GM23338 (cell line): ENCODE data around the gene FANCC. TPM values are rescaled to one million over a fixed set of nuclear protein-coding genes. Genes with fewer than 3 reads are reported as not detected.

Experiments
- ATAC-seq: fragments of 200-7000 bp; cut with Tn5 transposase; 3 replicates; pipeline ENCODE4 v1.9.1; 2020
- DNase-seq: peaks from one replicate; pipeline ENCODE4 v3.0.0-alpha.2; 2015; ENCODE audit warnings: low spot score
- H2AFZ ChIP-seq: fragments of 200-600 bp; sonication (generic); 2 replicates; pipeline ENCODE4 v1.8.0; 2016; ENCODE audit warnings: antibody characterized with exemption, mild to moderate bottlenecking, moderate library complexity
- H3F3A ChIP-seq: fragments of 200-600 bp; sonication (generic); replicated peaks from 2 replicates; pipeline ENCODE4 v1.8.0; 2017; ENCODE audit warnings: antibody characterized with exemption, mixed run types, low read depth
- H3K27ac ChIP-seq: fragments of 200-600 bp; sonication (generic); 2 replicates; pipeline ENCODE4 v1.6.1; 2016; ENCODE audit warnings: low read depth
- H3K27me3 ChIP-seq: fragments of 200-600 bp; sonication (generic); 2 replicates; pipeline ENCODE4 v1.8.0; 2016; ENCODE audit warnings: mild to moderate bottlenecking, mixed run types, moderate library complexity; ENCODE audit not compliant: insufficient read depth
- H3K36me3 ChIP-seq: fragments of 200-600 bp; sonication (generic); 2 replicates; pipeline ENCODE4 v1.8.0; 2016; ENCODE audit warnings: mild to moderate bottlenecking; ENCODE audit not compliant: insufficient read depth
- H3K4me1 ChIP-seq: fragments of 200-600 bp; sonication (generic); 2 replicates; pipeline ENCODE4 v1.8.0; 2016; ENCODE audit warnings: mild to moderate bottlenecking, moderate library complexity; ENCODE audit not compliant: insufficient read depth
- H3K4me2 ChIP-seq: fragments of 200-600 bp; sonication (generic); 2 replicates; pipeline ENCODE4 v1.7.1; 2017; ENCODE audit warnings: mixed run types
- H3K4me3 ChIP-seq: fragments of 200-600 bp; sonication (generic); 2 replicates; pipeline ENCODE4 v1.6.1; 2016; ENCODE audit warnings: mixed run types
- H3K79me2 ChIP-seq: fragments of 200-600 bp; sonication (generic); replicated peaks from 2 replicates; pipeline ENCODE4 v1.8.0; 2017; ENCODE audit warnings: mild to moderate bottlenecking; ENCODE audit not compliant: insufficient read depth
- H3K9me2 ChIP-seq: fragments of 200-600 bp; sonication (generic); 2 replicates; pipeline ENCODE4 v1.8.0; 2017; ENCODE audit not compliant: insufficient read depth
- H4K20me1 ChIP-seq: fragments of 200-600 bp; sonication (generic); replicated peaks from 2 replicates; pipeline ENCODE4 v1.8.0; 2017; ENCODE audit warnings: mild to moderate bottlenecking; ENCODE audit not compliant: insufficient read depth
- H3K27ac Mint-ChIP-seq: 2 replicates; pipeline ENCODE4 v1.8.0; 2020; ENCODE audit warnings: inconsistent platforms, mild to moderate bottlenecking, moderate library complexity, mixed read lengths
- H3K27me3 Mint-ChIP-seq: 3 replicates; pipeline ENCODE4 v1.8.0; 2022; ENCODE audit warnings: low read depth, mild to moderate bottlenecking, moderate library complexity, mixed read lengths, inconsistent platforms; ENCODE audit not compliant: insufficient read depth, poor library complexity
- H3K36me3 Mint-ChIP-seq: 3 replicates; pipeline ENCODE4 v1.8.0; 2021; ENCODE audit warnings: low read depth, mild to moderate bottlenecking, inconsistent platforms, moderate library complexity, mixed read lengths
- H3K4me1 Mint-ChIP-seq: 3 replicates; pipeline ENCODE4 v1.8.0; 2020; ENCODE audit warnings: mild to moderate bottlenecking, inconsistent platforms, mixed read lengths
- H3K4me3 Mint-ChIP-seq: 3 replicates; pipeline ENCODE4 v1.8.0; 2021; ENCODE audit warnings: moderate library complexity, mild to moderate bottlenecking, inconsistent platforms, mixed read lengths
- H3K9me3 Mint-ChIP-seq: 3 replicates; pipeline ENCODE4 v1.8.0; 2020; ENCODE audit warnings: moderate library complexity, mild to moderate bottlenecking, inconsistent platforms, mixed read lengths
- CREB1 ChIP-seq: fragments of 250-450 bp; sonication (Bioruptor Pico); IDR thresholded peaks from 2 replicates; pipeline ENCODE4 v1.5.0; 2020; ENCODE audit warnings: low read depth, mild to moderate bottlenecking, moderate library complexity
- EZH2 ChIP-seq: fragments of 200-600 bp; sonication (generic); IDR thresholded peaks from one replicate; pipeline ENCODE4 v1.8.0; 2017; ENCODE audit warnings: antibody characterized with exemption, mild to moderate bottlenecking, low read depth; ENCODE audit not compliant: unreplicated experiment
- EZH2phosphoT487 ChIP-seq: fragments of 200-600 bp; sonication (generic); IDR thresholded peaks from one replicate; pipeline ENCODE4 v1.8.1; 2018; ENCODE audit warnings: antibody characterized with exemption; ENCODE audit not compliant: unreplicated experiment
- NANOG ChIP-seq: IDR thresholded peaks from 2 replicates; pipeline ENCODE4 v1.6.1; 2016; ENCODE audit warnings: antibody characterized with exemption, borderline replicate concordance
- STAT1 ChIP-seq: IDR thresholded peaks from one replicate; pipeline ENCODE4 v1.6.1; 2016; ENCODE audit warnings: antibody characterized with exemption; ENCODE audit not compliant: unreplicated experiment
- ZNF114 ChIP-seq: fragments of 250-450 bp; sonication (Bioruptor Pico); IDR thresholded peaks from 2 replicates; pipeline ENCODE4 v1.5.0; 2020; ENCODE audit warnings: mild to moderate bottlenecking, moderate library complexity
- ZNF331 ChIP-seq: fragments of 250-450 bp; sonication (Bioruptor Pico); IDR thresholded peaks from 2 replicates; pipeline ENCODE4 v1.5.0; 2020; ENCODE audit warnings: low read depth, mild to moderate bottlenecking, moderate library complexity
- polyA plus RNA-seq: library from polyadenylated mRNA; unstranded; fragments of >200 nt; fragmentation: Nextera tagmentation; extraction: Ambion mirVana; gene quantifications from 2 replicates; pipeline ENCODE4 v1.2.1, GENCODE V29; 2016
- total RNA-seq: library from RNA; depleted of rRNA; stranded (reverse); fragments of >200 nt; shearing (Covaris generic); gene quantifications from 2 replicates; pipeline ENCODE4 v1.2.3, GENCODE V29; 2014
- TF ChIP-seq, protein P1 (sequence below): IDR thresholded peaks from one replicate; pipeline ENCODE4 v1.6.1; 2018; ENCODE audit warnings: antibody characterized with exemption; ENCODE audit not compliant: unreplicated experiment
- TF ChIP-seq, protein P2 (sequence below), 2 experiments: fragments of 200-600 bp in 1 of 2; sonication (generic) in 1 of 2; conservative IDR thresholded peaks; 2 replicates each; pipeline versions ENCODE4 v1.5.1 to v1.6.1; 2016 to 2017; ENCODE audit warnings: antibody characterized with exemption in 2 of 2, low read depth in 2 of 2, mild to moderate bottlenecking in 2 of 2, moderate library complexity in 1 of 2

FANCC gene
- total and polyA plus RNA-seq, 2 experiments from 2014 or later, result 7.8 to 18.1 TPM

DNA sequence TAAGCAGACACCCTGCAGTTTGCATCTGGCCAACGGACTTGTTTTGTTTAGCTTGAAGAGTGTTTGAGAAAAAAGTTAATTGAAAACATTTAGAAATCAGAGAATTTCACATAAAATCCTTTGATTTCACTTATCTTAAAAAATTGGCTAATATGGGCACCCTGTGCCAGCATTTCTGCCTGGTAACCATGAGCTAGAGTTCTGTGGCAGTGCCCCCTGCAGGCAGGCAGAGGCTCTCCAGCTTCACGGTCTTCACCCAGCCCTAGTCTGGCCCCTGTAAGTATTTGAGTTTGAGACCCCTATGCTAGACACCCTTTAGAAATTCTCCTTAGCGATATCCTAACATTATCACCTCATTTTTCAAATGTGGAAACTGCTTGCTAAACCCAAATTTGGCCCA lies 18.8 kb upstream of the FANCC start:
- no peak overlapping the region for H3K4me2 ChIP-seq

DNA sequence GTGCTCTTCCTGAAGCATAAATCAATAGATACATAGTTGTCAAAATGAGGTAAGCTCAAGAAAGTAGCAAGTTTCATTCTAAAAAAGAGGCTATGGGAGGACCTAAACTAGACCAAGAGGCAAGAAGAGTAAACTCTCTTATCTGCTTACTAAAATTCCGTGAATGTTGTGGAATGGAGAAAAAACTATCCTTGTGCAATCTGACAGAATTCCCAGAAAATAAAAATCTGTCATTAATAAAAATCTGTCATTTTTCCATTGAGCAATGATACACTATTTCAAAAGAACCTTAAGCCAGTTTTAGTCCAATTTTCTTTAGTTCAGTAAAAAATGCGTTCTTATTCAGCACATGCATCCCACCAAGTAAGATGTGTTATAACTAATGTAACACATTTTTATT lies 15.9 kb upstream of the FANCC start:
- DNase-seq, result no peak
- no peak for ATAC-seq
- Histone ChIP-seq H3K9me2 (no peaks in the 10 kb centered on the region), H3K4me2 (no peak overlapping the region), H2AFZ (no peak overlapping the region), H3K36me3 (no peaks in the 10 kb centered on the region), H3K4me3 (no peak overlapping the region), H3K79me2 (no peaks in the 10 kb centered on the region), H3K27me3 (no peaks in the 10 kb centered on the region), H4K20me1 (no peaks in the 10 kb centered on the region), H3K4me1 (no peaks in the 10 kb centered on the region), H3K27ac (no peak overlapping the region), H3F3A (no peaks in the 10 kb centered on the region)
- H3K27ac Mint-ChIP-seq, result no peak overlapping the region
- H3K36me3 Mint-ChIP-seq, result peaks cover 9% of the 10 kb centered on the region; the same call in 2 of the 3 replicates
- no peak overlapping the region for H3K4me3 Mint-ChIP-seq
- no peaks in the 10 kb centered on the region for H3K4me1 Mint-ChIP-seq
- H3K27me3 Mint-ChIP-seq, result peaks cover 2% of the 10 kb centered on the region
- H3K9me3 Mint-ChIP-seq, result peaks cover 40% of the 10 kb centered on the region; the same call in 2 of the 3 replicates
- TF ChIP-seq EZH2phosphoT487, result no peak
- no peak for TF ChIP-seq ZNF331 (CRISPR knock-in tag)
- TF ChIP-seq NANOG, result no peak
- no peak for TF ChIP-seq STAT1
- no peak for TF ChIP-seq CREB1 (CRISPR knock-in tag)
- TF ChIP-seq EZH2, result no peak
- TF ChIP-seq ZNF114 (CRISPR knock-in tag), result no peak
- TF ChIP-seq, protein P1, sequence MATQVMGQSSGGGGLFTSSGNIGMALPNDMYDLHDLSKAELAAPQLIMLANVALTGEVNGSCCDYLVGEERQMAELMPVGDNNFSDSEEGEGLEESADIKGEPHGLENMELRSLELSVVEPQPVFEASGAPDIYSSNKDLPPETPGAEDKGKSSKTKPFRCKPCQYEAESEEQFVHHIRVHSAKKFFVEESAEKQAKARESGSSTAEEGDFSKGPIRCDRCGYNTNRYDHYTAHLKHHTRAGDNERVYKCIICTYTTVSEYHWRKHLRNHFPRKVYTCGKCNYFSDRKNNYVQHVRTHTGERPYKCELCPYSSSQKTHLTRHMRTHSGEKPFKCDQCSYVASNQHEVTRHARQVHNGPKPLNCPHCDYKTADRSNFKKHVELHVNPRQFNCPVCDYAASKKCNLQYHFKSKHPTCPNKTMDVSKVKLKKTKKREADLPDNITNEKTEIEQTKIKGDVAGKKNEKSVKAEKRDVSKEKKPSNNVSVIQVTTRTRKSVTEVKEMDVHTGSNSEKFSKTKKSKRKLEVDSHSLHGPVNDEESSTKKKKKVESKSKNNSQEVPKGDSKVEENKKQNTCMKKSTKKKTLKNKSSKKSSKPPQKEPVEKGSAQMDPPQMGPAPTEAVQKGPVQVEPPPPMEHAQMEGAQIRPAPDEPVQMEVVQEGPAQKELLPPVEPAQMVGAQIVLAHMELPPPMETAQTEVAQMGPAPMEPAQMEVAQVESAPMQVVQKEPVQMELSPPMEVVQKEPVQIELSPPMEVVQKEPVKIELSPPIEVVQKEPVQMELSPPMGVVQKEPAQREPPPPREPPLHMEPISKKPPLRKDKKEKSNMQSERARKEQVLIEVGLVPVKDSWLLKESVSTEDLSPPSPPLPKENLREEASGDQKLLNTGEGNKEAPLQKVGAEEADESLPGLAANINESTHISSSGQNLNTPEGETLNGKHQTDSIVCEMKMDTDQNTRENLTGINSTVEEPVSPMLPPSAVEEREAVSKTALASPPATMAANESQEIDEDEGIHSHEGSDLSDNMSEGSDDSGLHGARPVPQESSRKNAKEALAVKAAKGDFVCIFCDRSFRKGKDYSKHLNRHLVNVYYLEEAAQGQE, result no peak

More for the DNA sequence above, 18.8 kb upstream of the FANCC start:
- H3K36me3 Mint-ChIP-seq, result peaks cover 9% of the 10 kb centered on the region
- ATAC-seq, result peak; percentile 88
- peaks cover 2% of the 10 kb centered on the region for H3K27me3 Mint-ChIP-seq
- Histone ChIP-seq H3K4me1 (no peaks in the 10 kb centered on the region), H3K27ac (no peak overlapping the region), H3K36me3 (no peaks in the 10 kb centered on the region), H3K27me3 (no peaks in the 10 kb centered on the region), H4K20me1 (no peaks in the 10 kb centered on the region), H2AFZ (no peak overlapping the region), H3K79me2 (no peaks in the 10 kb centered on the region), H3K9me2 (no peaks in the 10 kb centered on the region), H3F3A (no peaks in the 10 kb centered on the region), H3K4me3 (no peak overlapping the region)
- H3K27ac Mint-ChIP-seq, result no peak overlapping the region
- TF ChIP-seq, protein P2, sequence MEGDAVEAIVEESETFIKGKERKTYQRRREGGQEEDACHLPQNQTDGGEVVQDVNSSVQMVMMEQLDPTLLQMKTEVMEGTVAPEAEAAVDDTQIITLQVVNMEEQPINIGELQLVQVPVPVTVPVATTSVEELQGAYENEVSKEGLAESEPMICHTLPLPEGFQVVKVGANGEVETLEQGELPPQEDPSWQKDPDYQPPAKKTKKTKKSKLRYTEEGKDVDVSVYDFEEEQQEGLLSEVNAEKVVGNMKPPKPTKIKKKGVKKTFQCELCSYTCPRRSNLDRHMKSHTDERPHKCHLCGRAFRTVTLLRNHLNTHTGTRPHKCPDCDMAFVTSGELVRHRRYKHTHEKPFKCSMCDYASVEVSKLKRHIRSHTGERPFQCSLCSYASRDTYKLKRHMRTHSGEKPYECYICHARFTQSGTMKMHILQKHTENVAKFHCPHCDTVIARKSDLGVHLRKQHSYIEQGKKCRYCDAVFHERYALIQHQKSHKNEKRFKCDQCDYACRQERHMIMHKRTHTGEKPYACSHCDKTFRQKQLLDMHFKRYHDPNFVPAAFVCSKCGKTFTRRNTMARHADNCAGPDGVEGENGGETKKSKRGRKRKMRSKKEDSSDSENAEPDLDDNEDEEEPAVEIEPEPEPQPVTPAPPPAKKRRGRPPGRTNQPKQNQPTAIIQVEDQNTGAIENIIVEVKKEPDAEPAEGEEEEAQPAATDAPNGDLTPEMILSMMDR (conservative IDR thresholded peaks at IDR 0.05; ENCODE audit: low read depth in 2 of 2), result peak; percentile 77 to 86
- no peak for TF ChIP-seq CREB1 (CRISPR knock-in tag)
- H3K9me3 Mint-ChIP-seq, result peaks cover 21% of the 10 kb centered on the region; the same call in 2 of the 3 replicates
- H3K4me1 Mint-ChIP-seq, result no peaks in the 10 kb centered on the region
- H3K4me3 Mint-ChIP-seq, result no peak overlapping the region
- peak; percentile 66 for DNase-seq
